Activated CD4-positive, CD25-positive, alpha-beta regulatory T cell (primary cell): Measurements from ENCODE around the gene NEURL3.
A peak's percentile ranks its signal among the peaks of the same experiment; 100 is the strongest.
"Not testable (repeated sequence)": the region's sequence is repeated elsewhere in the genome, so short reads cannot be mapped to it uniquely, and the experiment has no call there.

Source experiments
- DNase-seq, 4 experiments: peaks; one replicate each; lab custom pipeline; 2025; lab: John Stamatoyannopoulos, UW

Gene NEURL3

DNA sequence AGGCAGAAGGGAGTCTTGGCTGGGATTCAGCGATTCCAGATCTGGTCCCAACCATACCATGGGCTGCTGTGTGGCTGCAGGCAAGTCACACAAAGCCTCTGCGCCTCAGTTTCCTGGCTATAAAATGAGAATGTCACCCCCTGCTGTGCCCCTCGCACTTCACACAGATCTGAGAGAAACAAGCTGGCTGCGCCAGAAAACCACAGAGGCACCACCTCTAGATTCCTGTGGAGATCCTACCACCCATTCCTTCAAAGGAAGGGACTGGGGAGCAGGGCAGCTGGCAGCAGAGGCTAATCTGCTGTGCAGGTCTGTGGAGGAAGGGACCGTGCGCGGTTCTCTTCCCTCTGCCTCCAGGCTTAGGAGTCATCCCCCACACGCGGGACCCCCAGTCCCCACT lies 19.8 kb downstream of the NEURL3 start:
- DNase-seq = no peak

DNA sequence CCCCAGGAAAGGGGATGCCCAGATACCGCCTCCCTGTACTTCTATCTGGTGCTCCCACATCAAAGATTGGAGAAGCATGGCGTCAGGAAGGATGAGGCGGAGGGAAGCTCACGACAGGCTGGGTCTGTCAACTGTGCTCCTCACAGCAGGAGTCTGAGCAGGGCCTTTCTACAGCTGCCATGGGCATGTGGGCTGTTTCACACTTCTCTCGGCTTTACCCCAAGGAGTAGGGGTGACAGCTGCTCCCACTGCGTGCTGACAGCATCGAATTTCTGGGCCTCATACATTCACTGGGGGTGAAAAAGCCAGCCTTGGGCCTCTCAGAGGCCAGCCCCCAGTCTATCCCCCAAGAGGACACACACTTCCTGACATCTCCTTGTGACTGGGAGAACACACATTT lies 21.1 kb downstream of the NEURL3 start:
- DNase-seq = no peak

DNA sequence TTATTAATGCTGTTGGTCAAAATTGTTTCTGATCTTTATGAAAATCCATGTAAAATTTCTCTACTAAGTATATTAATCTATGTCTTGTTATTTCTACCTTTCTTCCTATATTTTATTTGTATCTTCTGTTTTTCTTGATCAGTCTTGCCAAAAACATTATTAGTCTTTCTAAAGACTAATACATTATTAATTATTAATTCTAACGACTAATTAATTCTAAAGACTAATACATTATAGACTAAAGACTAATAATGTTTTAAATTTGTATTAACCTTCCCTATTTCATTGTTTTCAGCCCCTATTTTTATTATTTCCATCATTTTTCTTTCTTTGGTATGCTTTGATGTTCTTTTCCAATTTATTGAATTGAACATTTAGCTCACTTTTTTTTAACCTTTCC lies 27.7 kb downstream of the NEURL3 start:
- DNase-seq = no peak

DNA sequence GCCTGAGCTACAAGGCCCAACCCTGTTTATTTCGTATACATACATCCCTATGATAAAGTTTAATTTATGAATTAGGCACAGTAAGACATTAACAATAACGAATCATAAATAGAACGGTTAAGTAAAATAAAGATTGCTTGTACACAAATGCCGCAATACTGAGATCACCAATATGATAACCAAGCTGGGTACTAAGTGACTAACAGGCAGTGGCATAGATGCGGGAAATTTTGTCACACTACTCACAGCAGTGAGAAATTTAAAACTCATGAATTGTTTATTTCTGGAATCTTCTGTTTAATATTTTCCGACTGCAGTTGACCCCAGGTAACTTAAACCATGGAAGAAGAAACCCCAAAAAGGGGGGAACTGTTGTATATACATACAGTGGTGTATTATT lies 33.4 kb downstream of the NEURL3 start:
- no peak for DNase-seq

GRCh38 chr2:96470636-96471035 lies 34.5 kb downstream of the NEURL3 start:
- peak; percentile 6 to 44 (median 26) for DNase-seq

- no peak for DNase-seq
These were observed 35.0 kb downstream of the NEURL3 start for GRCh38 chr2:96470109-96470508.

DNA sequence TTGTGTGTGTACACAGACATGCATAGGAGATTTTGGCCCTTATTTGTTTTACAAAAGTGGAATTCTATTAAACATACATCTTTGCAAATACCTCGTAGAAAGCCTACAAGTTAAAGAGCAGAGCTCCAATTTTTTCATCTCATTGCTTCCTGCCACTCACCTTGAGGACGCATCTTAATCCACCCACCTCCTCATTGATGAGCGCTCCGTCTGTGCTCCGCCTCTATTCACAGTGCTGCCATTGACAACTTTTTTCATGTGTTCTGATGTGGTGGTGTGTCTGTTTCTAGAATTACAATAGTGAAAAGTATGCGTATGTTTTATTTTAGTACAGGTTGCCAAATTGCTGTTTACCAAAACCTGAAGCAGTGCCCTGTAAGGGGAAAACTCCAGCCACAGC lies 36.3 kb downstream of the NEURL3 start:
- DNase-seq = no peak

- DNase-seq = no peak
These were observed 40.5 kb downstream of the NEURL3 start for GRCh38 chr2:96464651-96465050.

GRCh38 chr2:96464061-96464460 lies 41.1 kb downstream of the NEURL3 start:
- no peak for DNase-seq

DNA sequence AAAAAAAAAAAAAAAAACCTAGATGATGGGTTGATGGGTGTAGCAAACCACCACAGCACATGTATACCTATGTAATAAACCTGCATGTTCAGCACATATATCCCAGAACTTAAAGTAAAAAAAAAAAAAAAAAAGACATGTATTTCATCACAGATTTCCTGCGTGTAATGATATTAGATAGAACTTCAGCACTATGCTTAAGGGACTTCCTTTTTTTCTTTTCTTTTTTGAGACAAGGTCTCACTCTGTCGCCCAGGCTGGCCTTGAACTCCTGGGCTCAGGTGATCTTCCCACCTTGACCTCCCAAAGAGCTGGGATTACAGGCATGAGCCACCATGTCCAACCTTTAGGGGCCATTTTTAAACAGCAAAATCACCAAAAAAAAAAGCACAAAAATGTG lies 42.0 kb downstream of the NEURL3 start:
- no peak for DNase-seq

DNA sequence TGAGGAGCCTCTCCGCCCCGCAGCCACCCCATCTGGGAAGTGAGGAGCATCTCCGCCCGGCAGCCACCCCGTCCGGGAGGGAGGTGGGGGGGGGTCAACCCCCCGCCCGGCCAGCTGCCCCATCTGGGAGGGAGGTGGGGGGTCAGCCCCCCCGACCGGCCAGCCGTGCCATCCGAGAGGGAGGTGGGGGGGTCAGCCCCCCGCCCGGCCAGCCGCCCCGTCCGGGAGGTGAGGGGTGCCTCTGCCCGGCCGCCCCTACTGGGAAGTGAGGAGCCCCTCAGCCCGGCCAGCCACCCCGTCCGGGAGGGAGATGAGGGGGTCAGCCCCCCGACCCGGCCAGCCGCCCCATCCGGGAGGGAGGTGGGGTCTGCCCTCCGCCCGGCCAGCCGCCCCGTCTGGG lies 43.5 kb downstream of the NEURL3 start:
- DNase-seq = not testable (repeated sequence)

DNA sequence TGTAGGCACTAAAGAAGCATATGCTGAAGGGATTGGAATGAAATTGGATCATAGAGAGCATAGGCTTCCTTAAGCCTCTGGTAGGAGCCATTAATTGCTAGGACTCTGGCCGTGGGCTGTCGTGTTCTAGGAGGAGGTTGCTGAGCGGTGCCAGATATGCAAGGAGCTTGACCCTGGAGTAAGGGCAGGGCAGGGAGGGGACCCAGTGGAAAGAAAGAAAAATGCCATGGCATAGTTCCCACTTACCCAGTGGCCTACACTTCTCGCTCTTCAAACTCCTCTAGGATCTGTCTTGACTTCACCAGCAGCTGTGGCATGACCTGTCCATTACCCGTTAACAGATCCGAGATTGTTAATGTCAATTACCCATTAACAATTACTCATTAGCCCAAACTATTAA lies 53.1 kb downstream of the NEURL3 start:
- DNase-seq = no peak

GRCh38 chr2:96449637-96450036 lies 55.5 kb downstream of the NEURL3 start:
- DNase-seq = no peak

- no peak for DNase-seq
These were observed 56.0 kb downstream of the NEURL3 start for GRCh38 chr2:96449174-96449573.

DNA sequence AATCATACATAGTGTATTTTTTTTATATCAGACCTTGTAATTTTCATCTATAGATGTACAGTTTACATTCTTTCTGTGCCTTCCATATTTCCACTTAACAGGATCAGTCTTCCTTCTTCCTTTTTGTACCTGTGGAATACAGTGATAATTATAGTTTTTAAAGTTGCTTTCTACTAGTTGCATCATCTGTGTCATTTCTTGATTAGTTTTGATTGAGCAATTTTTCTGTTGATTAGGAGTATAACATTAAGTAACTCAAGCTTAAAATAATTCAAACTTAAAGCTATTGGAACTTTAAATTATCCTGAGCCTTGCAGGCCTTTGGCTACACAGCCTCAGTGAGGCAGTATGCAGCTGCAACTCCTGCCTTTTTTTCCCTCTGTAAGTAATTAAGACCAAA lies 57.4 kb downstream of the NEURL3 start:
- DNase-seq = no peak
